HG02759 (cell line): Measurements from ENCODE around the gene ITPKB.
"Not testable (repeated sequence)": the region's sequence is repeated elsewhere in the genome, so short reads cannot be mapped to it uniquely, and the experiment has no call there.

Experiments used
- ATAC-seq: cut with Tn5 transposase; IDR thresholded peaks from one replicate; pipeline ENCODE4 v1.9.1; 2021; ENCODE audit warnings: mild to moderate bottlenecking, moderate library complexity; ENCODE audit not compliant: unreplicated experiment

The ITPKB gene

DNA sequence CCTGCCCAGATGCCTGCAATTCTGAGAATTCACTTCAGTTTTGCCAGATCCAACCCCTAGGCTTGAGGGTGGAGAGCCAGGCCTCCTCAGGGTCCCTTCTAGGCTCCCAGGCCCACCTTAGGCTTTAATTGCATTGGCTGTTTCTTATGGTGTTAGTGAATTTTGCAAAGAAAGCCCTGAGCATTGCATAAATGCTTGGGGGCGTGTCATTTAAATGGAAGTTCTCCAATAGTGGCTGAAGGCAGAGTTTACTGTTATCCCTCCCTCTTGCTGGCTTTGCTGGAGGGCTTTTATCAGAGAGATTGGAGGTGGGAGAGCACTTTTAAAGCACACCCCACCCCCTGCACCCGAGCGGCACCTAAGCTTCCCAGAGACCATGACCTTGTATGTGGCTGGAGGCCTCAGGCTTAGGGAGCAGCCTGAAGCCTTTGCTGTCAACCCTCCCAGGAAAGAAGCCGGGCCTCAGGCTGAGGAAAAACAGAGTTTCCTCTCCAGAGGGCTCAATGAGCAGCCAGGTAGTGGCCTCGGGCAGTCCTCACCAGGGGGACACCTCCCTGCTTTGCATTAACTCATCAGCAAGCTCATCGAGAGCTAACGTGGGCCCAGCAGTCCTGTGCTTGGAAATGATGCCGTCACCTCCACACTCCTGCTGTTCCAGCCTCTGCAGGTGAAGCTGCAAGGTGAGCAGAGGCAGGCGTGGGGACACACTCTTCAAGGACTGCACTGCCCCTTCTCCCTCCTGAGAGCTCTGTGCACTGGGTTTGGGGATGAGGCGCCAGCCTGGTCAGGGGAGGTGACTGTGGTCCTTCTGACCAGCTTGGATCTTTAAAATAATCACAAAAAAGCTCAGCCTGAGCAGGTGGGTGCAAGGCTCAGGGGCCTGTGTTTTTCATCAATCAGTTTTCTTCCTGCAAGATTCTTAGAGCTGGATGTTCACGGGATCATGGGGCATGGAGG lies 132.5 kb downstream of the ITPKB start:
- ATAC-seq: no peak

DNA sequence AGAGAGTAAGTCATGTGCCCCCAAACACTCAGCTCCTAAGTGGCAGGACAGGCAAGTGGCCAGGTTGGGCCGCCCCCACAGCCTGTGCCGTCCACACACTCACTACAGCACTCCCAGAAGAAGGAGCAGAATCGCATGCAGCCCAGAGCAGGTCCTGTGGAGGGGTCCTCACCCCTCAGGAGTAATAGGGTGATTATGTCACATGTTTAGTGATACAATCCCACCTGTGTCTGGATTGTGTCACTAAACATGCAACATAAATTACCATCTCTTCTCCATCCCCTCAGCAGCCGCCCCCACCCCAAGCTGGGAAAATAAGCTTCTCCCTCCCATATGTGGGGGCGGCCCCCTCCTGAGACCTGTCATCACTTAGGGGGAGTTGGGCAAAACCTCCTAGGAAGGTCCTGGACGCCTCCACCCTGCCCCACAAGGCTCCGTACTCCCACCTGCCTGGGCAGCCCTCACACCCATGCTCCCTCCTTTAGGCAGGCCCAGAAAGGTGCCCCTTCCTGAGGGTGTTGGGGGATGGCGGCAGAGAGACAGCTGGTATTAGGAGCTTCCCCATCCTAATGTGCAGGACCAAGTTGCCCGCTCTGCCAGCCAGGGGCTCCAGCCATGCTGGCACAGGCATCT lies 133.6 kb downstream of the ITPKB start:
- no peak for ATAC-seq

DNA sequence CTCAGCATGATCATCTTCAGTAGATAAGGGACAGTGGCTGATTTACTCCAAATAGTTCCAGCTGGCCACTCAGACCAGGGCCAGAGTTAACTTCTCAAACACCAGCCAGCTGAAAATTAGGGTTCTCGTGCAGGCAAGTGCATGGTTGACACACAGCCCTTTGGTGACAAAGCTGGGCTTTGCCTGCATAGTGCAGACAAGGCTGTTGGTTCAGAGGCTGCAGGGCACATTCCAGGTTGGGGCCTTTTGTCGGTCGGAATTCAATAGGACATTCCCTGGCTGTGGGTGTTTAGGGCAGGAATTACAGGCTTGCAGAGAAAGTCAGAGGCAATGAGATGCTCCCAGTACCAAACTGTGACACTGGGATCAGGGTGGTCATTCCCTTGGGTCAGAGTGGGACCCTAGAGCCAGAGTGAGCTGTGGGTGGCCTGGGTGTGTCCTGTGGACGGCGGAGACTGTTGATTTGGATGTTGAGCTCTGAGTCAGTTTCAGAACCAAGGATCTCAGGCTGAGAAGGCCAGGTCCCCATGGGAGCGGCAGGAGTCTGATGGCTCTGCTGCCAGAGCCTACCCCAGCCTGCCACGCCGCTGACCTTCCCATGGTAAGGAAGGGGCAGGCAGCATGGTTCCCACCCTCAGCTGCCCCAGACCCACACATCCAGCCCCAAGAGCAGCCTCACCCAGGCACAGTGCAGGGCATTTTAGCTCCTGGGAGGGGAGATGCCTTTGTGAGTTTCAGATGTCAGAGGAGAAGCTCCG lies 134.3 kb downstream of the ITPKB start:
- no peak for ATAC-seq

DNA sequence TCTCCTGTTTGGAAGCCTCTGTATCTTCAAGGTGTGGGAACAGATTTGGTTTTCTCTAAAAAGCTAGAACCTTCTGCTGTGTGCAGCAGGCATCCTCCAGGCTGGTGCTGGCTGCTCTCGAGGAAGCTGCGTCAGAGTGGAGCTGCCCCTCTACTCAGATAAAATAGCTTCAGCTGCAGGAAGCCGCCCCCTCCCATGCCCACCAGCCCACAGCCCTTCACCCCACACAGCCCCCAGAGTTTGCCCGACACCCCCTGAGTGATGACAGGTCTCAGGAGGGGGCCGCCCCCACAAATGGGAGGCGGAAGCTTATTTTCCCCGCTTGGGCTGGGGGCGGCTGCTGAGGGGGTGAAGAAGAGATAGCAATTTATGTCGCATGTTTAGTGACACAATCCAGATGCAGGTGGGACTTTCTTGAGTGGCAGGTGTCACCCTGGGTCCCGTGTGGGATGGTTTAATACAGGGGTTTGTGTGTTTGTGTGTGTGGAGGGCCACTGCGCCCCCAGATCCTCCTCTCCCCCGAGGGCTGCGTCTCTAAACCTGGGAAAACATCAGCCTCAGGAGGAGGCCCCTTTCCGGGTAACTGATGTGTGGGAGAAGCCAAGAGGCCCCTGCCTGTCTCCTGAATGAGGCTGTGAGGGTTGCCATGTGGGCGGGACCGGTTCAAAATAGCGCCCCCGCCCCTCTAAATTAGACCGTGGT lies 135.1 kb downstream of the ITPKB start:
- no peak for ATAC-seq

DNA sequence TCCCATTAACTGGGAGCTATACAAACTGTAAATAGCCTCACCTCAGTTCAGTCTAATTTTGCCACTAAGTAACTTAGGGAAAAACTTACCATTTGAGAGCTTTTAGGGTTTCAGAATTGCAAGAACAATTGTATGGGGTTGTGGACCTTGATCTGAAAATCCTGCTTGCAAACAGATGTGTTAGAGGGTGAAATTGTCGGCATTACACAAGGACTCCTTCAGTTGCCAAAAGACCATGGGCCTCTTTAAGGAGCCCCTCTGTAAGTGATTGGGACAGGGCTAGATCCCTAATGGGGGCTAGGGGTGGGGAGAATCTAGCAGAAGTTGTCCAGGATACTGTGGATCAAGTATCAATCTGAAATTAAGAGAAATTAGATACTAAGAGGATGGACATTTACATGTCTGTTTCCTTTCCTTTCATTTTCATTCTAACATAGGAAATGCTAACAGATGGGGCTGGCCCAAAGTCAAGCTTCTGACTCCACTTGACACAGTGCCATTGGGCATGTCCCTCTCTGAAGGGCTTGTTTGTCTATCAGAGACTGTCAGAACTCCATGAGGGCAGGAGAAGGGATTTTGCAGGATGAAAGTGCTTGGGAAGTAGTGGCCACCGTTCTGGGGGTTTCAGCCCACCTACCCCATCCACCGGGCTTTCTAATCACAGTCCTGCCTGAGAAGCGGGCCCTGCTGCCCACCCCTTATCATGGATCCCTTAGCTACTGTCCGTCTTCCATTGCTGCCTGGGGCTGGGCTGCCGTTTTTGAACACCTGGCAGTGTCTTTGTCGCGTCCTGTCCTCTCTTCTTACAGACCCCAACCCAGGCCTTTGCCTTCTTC lies 135.8 kb downstream of the ITPKB start:
- no peak for ATAC-seq

GRCh38 chr1:226602186-226603021 lies 136.7 kb downstream of the ITPKB start:
- no peak for ATAC-seq

DNA sequence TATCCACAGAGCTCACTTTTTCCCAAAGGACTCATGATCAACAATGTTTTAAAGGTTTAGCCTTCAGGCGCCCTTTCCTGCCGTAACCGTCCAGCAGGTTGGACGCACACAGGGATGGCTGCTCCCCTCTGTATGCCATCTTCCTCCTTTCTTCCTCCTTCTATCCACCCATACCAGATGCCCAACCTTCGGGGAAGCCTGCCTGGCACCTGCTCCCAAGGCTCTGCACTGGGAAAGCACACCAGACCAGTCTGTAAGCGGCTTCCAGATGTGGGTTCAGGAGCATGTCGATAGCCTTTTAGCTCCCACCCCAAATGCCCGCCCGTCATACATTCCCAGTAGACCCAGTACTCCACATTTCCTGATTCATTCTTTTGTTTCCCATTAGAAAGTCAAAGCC lies 137.6 kb downstream of the ITPKB start:
- ATAC-seq: no peak

DNA sequence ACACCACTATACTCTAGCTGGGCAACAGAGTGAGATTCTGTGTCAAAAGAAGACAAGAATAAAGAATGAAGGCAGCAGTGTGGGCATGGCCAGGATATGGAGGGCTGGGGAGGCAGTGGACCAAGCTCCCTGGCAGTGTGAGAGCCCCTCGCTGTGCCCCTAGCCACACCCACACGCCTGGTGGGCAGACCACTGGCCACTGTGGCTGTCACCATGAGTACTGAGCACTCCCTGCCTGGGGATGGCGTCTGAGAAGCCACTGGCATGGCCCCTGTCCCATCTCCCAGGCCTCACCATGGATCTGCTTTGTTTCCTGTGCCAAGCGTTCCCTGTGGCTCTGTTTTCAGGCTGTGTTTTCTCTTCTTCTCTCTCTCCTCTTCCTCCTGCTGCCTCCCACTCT lies 138.8 kb downstream of the ITPKB start:
- ATAC-seq: no peak

DNA sequence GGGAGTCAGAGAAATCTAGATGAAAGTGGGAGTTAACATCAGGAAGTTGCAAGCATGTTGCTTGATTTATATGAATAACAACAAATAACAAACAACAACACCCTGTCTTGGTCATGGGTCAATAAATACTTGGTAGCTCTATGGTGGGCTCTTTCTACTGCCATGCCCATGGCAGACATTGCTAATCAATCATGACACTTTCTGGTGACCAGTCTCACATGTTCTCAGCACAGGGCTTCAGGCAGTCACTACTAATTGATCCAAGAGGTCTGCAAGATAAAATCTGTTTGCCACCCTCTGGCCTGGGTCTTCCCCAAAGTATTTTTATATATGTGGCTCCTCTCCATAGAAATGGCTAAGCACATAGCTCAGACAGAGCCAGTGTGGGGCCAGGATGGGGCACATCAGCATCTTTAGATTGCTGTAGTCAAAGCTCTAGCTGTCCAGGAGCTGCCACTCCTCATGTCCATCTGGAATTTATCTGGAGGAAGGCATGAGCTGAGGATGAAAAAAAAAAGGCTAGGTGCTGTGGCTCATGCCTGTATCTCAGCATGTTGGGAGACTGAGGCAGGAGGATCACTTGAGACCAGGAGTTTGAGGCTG lies 139.3 kb downstream of the ITPKB start:
- ATAC-seq: no peak

DNA sequence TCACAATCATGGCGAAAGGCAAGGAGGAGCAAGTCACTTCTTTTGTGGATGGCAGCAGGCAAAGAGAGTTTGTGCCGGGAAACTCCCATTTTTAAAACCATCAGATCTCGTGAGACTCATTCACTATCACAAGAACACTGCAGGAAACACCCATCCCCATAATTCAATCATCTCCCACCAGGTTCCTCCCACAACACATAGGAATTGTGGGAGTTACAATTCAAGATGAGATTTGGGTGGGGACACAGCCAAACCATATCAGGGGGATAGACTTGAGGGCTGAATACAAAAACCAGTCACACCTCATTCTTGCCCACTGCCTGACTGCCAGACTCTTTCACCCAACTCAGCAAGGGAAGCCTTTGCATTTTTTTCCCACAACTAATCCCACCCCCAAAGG lies 140.1 kb downstream of the ITPKB start:
- not testable (repeated sequence) for ATAC-seq

DNA sequence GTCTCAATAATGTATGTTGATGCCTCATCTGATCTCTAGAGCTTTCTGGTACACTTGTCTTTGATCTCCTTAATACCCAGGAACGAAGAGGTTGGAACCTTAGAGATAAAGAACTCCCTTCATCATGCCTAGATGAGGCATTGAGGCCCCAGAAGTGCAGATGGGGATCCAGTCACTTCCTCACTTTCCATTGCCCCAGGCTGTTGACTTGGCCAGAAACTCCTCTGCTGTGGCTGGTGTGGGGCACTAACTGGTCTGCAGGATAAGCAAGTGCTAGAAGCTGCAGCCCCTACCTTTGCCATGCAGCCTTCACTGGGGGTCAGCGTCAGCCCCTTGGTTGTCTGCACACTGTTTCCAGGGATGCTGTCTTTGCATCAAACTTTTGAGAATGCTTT lies 140.6 kb downstream of the ITPKB start:
- no peak for ATAC-seq

DNA sequence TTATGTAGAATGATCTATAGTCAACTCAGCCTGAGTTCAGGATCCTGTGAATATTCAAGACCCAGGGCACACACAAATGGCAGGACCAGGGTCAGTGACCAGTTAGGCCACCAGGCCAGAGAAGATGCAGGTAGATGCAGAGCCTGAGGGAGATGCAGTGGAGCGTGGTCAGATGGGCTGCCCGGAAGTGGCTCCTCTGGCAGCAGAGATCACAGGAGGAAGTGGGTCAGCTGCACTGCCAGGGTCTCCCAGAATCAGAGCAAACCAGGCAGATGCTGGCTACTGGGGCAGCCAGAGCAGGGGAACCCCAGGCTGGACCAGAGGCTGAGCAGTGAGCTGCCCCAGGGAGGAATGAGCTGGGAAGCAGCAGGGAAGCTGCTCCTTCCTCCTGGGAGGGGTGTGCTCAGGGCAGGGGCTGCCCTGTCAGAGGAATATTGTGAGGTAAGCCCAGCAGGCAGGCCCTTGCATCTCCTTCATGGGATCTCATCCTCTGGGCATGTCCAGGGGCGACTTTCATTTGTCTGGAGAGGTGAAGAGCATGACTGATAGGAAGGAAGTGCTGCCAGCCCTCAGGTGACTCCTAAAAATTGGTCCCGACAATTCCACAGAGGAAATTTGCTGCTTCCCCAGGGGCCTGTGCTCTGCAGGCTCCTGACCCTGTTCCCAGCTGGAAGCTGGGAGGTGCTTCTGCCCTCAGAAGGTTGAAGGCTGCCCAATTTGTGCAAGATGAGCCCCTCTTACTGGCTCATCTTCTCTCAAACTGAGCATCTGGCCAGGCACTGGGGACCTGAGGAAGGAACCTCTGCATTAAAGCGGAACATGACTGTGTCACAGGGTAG lies 141.2 kb downstream of the ITPKB start:
- ATAC-seq: no peak

DNA sequence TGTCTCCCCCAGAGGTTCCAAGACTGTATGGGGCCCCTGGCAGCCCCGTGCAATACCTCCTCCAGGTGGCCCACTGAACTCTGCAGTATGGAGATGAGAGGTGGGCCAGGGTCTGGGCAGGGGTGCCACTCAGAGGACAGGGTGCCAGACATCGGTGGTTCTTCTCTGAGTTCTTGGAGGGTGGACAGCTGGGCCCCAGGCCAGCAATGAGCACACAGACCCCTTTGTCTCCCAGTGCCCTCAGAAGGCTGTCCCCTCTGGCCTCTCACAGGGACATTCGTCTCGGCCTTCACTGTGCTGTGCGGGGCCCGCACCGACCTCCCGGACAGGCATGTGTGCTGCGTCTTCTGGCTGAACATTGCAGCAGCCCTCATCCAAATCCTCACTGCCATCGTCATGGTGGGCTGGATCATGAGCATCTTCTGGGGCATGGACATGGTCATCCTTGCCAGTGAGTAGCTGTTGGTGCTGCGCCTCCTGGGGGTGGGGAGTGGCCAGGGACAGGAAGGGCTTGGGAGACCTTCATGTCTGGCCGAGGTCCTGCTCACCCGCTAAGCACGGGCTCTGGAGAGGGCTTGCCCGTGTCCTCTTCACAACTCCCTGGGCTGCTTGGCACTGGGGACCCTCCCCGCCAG lies 142.4 kb downstream of the ITPKB start:
- no peak for ATAC-seq

GRCh38 chr1:226593541-226593940 lies 145.5 kb downstream of the ITPKB start:
- ATAC-seq: no peak

- ATAC-seq: no peak
These were observed 148.5 kb downstream of the ITPKB start for GRCh38 chr1:226590614-226591013.

DNA sequence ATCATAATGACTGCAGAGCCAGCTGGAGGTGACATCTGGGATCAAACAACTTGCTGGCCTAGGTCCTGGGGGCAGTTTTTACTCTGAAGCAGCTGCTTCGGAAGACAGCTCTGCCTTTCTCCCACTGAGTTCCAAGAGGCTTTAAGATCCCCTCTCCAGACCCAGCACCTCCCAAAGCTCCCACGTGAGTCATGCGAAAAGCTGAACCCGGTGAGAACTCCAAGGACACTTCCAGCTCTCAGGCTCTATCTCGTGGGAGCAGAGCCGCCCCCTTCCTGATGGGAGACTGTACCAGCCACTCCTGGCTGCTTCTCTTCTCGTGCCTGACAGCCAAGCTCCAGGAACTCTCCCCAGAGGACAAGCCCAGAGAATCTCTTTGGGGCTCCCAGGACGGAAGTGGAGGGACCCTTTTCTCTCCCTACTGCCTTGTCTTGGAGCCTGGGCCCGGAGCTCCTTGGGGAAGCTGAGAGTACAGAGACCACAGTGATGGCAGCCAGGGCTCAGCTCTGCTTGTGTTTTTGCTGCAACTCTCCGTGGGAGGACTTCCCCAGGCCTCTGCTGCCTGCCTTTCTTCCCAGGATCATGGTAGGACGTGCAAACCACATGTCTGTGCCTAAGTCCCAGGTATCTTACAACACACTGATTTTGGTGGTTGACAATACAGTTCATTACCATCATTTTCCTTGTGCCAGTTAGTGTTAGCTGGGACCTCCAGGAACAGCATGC lies 149.9 kb downstream of the ITPKB start:
- no peak for ATAC-seq

DNA sequence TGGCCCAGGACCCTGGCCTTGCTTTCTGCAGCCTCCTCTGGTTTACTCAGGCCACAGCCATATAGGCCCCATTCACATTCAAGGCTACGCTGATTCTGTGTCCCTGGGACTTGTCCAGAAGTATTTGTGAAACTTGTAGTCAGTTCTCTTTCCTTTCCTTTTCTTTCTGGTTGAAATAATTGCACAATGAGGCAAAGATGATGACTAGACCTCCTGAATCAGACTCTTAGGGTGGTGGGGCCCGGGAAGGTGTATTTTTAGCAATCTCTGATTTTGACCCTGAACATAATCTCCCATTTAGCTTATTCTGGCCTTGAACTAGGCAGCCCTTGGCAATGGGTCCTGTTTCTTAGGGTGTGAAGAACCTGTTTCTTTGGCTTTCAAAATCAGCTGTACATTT lies 150.6 kb downstream of the ITPKB start:
- no peak for ATAC-seq
